Cardiac fibroblast (primary cell): ENCODE data around the gene CYP3A4.
"Not testable (repeated sequence)": the region's sequence is repeated elsewhere in the genome, so short reads cannot be mapped to it uniquely, and the experiment has no call there.

Source experiments
- DNase-seq, 2 donors: peaks; one replicate each; pipeline versions ENCODE4 v3.0.0 to v3.0.0-alpha.2; 2010; ENCODE audit warnings: low read depth in 2 of 2
- H3K4me3 ChIP-seq, 2 donors: replicated peaks in 1 of 2; 1 replicate in 1 of 2; 2 replicates in 1 of 2; pipeline ENCODE4 v1.5.1; 2011; ENCODE audit warnings: low read depth in 2 of 2, low read length in 2 of 2, mild to moderate bottlenecking in 2 of 2, moderate library complexity in 1 of 2
- TF ChIP-seq, protein P1 (sequence below): IDR thresholded peaks from one replicate; pipeline ENCODE4 v1.5.1; 2011; ENCODE audit warnings: low read depth, mild to moderate bottlenecking, low read length, inconsistent platforms

The CYP3A4 gene

DNA sequence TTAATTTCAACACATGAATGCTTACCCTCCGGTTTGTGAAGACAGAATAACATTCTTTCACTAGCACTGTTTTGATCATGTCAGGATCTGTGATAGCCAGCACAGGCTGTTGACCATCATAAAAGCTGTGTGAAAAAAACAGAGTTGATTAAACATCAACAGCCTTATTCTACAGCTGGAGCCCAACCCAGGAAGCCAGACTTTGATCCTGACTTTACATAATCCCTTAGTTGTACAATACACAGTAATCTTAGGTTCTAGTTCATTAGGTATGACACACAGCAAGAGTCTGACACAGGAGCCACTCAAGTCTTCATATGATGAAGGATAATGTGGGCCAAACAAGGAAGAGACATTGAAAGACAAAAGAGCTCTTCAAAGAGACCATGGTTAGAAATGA lies 11.4 kb downstream of the CYP3A4 start:
- DNase-seq, result no peak
- TF ChIP-seq, protein P1, sequence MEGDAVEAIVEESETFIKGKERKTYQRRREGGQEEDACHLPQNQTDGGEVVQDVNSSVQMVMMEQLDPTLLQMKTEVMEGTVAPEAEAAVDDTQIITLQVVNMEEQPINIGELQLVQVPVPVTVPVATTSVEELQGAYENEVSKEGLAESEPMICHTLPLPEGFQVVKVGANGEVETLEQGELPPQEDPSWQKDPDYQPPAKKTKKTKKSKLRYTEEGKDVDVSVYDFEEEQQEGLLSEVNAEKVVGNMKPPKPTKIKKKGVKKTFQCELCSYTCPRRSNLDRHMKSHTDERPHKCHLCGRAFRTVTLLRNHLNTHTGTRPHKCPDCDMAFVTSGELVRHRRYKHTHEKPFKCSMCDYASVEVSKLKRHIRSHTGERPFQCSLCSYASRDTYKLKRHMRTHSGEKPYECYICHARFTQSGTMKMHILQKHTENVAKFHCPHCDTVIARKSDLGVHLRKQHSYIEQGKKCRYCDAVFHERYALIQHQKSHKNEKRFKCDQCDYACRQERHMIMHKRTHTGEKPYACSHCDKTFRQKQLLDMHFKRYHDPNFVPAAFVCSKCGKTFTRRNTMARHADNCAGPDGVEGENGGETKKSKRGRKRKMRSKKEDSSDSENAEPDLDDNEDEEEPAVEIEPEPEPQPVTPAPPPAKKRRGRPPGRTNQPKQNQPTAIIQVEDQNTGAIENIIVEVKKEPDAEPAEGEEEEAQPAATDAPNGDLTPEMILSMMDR, result no peak
- H3K4me3 ChIP-seq, result no peak overlapping the region

DNA sequence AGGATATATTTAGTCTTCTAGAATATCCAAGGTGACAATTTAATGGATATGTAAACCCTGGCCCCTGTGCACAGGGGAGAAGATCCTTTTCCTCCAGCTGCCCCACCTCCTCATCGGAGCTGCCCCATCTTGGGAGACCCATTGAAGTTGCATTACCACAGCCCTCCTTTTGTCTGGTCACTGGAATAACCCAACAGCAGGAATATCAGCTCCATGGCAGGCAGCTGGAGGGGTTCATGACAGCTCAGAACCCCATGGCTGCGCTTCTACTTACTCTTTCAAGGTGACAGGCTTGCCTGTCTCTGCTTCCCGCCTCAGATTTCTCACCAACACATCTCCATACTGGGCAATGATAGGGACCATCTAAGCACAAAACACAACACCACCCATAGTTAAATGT lies 14.5 kb downstream of the CYP3A4 start:
- not testable (repeated sequence) for H3K4me3 ChIP-seq, DNase-seq

DNA sequence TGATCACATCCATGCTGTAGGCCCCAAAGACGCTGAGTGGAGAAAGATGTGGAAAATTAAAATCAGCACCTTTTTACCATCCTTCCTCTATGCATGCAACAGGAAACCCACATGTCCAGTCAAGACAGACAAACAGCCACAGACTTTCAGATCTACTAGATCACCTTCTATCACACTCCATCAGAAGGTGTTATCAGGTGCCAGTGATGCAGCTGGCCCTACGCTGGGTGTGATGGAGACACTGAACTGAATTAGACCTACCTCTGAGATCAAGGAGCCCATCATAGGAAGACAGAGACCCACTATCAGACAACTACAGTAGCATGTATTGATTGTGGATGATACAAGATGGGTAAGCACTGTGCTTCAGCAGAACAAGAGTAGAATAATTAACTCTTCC lies 15.5 kb downstream of the CYP3A4 start:
- no peak overlapping the region for H3K4me3 ChIP-seq
- no peak for DNase-seq
- TF ChIP-seq, protein P1, result no peak

DNA sequence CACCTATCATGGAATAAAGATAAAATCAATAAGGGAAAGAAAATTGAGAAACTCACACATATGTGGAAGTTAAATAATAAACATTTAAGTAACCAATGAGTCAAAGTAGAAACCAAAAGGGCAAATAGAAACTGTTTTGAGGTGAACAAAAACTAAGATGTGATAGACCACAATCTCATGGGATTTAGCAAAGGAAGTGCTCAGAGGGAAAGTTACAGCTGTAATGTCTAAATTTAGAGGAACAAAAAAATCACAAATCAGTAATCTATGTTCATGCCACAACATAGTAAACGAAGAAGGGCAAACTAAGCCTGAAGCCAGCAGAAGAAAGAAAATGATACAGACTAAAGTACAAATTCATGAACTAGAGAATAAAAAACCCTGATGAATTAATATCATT lies 16.3 kb downstream of the CYP3A4 start:
- TF ChIP-seq, protein P1, result no peak
- no peak overlapping the region for H3K4me3 ChIP-seq
- DNase-seq, result no peak

DNA sequence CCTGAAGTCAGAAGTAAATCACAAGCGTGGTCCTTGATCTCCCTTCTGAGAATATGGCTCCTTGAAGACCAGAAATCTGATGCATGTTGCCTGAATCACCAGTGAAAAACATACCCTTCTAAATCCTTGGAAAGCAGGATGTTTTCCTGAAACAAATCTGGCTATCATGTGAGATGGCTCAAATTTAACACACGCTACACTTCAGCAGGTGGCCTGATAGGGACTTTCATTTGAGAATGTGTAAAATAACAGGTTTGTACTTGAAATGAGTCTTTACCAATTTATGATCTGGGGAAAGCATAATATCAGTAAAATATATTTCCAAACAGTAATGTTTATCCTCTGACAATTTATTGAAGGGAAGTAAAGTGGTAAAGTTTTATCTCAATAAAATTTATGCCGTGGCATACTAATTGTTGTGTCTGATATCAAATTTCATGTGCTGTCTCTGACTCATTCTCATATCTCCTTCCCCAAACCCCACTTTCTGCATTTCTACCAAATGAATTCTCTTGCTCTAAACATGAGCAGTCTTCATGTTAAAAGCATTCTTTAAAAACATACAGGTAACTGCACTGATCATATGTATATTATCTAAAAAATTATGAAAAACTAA lies 17.4 kb downstream of the CYP3A4 start:
- TF ChIP-seq, protein P1, result no peak
- no peak overlapping the region for H3K4me3 ChIP-seq
- no peak for DNase-seq

DNA sequence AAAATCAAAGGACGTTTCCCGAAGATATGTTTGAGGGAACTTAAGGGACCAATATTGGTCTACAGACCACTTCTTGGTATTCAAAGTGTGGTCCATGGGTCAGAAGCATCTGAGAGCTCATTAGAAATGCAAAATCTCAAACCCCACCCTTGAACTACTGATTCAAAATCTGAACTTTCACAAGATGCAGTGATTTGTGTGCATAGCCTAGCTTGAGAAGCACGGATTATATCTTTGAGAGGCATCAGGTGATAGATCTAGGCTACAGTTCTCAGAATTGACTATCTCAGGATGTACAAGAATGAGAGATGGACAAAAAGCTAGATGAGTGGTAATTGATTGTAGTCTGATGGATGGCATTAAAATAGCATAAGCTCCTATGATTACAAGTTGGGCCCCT lies 19.5 kb downstream of the CYP3A4 start:
- H3K4me3 ChIP-seq, result no peak overlapping the region
- TF ChIP-seq, protein P1, result no peak
- no peak for DNase-seq

DNA sequence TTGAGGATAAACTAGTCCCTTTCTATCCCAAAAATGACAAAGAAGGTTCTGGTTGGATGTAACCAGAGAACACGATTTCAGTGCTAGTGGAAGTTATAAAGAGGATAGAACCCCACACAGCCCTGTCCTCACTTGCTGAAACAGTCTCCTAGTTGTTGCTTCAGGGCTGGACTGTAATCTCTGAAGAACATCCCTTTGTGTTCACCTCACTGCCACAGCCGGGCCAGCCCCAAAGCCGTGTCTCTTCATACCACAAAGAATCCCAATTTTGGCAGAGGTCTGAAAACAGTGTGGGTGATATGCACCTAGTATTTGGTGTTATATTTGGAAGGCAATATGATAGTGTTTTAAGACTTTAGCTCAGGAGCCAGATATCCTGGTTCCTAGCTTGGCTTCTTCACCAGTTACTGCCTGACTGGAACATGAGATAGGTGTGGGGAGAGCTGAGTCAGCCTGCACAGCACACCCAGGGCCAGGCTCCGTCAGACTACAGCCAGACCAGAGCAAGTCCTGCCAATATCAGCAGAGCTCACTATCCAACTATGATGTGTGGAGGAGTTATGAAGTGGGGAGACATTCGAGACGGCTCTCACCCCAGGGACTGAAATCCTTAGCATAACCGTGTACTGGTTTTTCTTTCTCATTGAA lies 21.2 kb downstream of the CYP3A4 start:
- TF ChIP-seq, protein P1, result no peak
- peak; percentile 47 to 83 for DNase-seq
- H3K4me3 ChIP-seq, result no peak overlapping the region
